MV-4-11 (cell line): ENCODE measurements around the gene HTRA2.

Experiments
- DNase-seq: peaks from one replicate; lab custom pipeline; 2025; lab: John Stamatoyannopoulos, UW

Gene HTRA2

GRCh38 chr2:74542978-74543377, 13.2 kb downstream of the HTRA2 start:
- DNase-seq, result no peak

GRCh38 chr2:74544634-74545033, 14.9 kb downstream of the HTRA2 start:
- DNase-seq, result no peak

GRCh38 chr2:74546004-74546403, 16.3 kb downstream of the HTRA2 start:
- DNase-seq, result no peak

GRCh38 chr2:74548285-74548899, 18.7 kb downstream of the HTRA2 start:
- no peak for DNase-seq

- peak; percentile 24 for DNase-seq
Measured at GRCh38 chr2:74548900-74549826, 19.4 kb downstream of the HTRA2 start.

- DNase-seq, result no peak
Measured at GRCh38 chr2:74550231-74550630, 20.5 kb downstream of the HTRA2 start.

- DNase-seq, result no peak
Measured at GRCh38 chr2:74551530-74551929, 21.8 kb downstream of the HTRA2 start.

GRCh38 chr2:74551942-74552913, 22.5 kb downstream of the HTRA2 start:
- no peak for DNase-seq

- DNase-seq, result no peak
Measured at GRCh38 chr2:74552914-74553811, 23.4 kb downstream of the HTRA2 start.

GRCh38 chr2:74553892-74554819, 24.4 kb downstream of the HTRA2 start, which contains the start of the genes DOK1 and LOXL3:
TSS of gene DOK1 (plus strand) at chr2:74554720. CDS start at chr2:74554755, 35 bp downstream.
TSS of gene LOXL3 (minus strand) at chr2:74553942. CDS start at chr2:74552634, 1,308 bp downstream.
- DNase-seq, result peak; percentile 66

- peak; percentile 23 for DNase-seq
Measured at GRCh38 chr2:74554820-74555531, 25.2 kb downstream of the HTRA2 start.

GRCh38 chr2:74555610-74556103, 25.9 kb downstream of the HTRA2 start:
- DNase-seq, result peak; percentile 43

- no peak for DNase-seq
Measured at GRCh38 chr2:74556159-74556558, 26.4 kb downstream of the HTRA2 start.

GRCh38 chr2:74556831-74557370, 27.2 kb downstream of the HTRA2 start:
- no peak for DNase-seq

GRCh38 chr2:74558284-74559230, 28.8 kb downstream of the HTRA2 start:
- DNase-seq, result no peak

GRCh38 chr2:74559912-74560311, 30.2 kb downstream of the HTRA2 start:
- DNase-seq, result no peak

GRCh38 chr2:74560591-74560990, 30.9 kb downstream of the HTRA2 start:
- no peak for DNase-seq
